Stimulated activated CD8-positive, alpha-beta memory T cell treated with anti-CD3 and anti-CD28 coated beads, Interleukin-15, amount 100 ng/mL, for 4 hours (primary cell): Measurements from ENCODE around the gene FAM222A.

Source experiments
- DNase-seq, 2 donors: peaks; one replicate each; pipeline ENCODE4 v3.0.0-alpha.2; 2020; ENCODE audit warnings: low read depth in 2 of 2

The FAM222A gene

DNA sequence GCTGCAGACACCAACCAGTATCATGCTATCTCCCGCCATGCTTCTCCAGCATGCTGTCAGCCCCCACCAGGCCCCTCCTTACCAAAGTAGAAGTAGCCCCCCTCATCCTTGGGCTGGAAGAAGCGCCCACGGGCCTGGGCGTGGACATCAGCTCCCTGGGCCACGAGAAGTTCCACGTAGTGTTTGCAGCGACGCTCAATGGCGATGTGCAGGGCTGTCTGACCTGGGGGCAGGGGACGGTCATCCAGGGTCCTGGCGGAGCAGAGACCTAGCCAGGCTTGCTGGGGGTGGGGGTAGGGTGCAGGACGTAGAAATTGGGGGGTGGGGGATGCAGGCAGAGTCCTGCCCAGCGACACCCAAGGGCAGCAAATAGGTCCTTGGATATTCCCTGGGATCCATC is 86.9 kb downstream of the FAM222A start:
- no peak for DNase-seq

GRCh38 chr12:109802828-109803227 is 89.2 kb downstream of the FAM222A start:
- DNase-seq = no peak

GRCh38 chr12:109803678-109804077 is 90.1 kb downstream of the FAM222A start:
- DNase-seq = no peak

- peak; percentile 33 to 36 for DNase-seq
Observed at GRCh38 chr12:109804820-109805761, 91.5 kb downstream of the FAM222A start.

DNA sequence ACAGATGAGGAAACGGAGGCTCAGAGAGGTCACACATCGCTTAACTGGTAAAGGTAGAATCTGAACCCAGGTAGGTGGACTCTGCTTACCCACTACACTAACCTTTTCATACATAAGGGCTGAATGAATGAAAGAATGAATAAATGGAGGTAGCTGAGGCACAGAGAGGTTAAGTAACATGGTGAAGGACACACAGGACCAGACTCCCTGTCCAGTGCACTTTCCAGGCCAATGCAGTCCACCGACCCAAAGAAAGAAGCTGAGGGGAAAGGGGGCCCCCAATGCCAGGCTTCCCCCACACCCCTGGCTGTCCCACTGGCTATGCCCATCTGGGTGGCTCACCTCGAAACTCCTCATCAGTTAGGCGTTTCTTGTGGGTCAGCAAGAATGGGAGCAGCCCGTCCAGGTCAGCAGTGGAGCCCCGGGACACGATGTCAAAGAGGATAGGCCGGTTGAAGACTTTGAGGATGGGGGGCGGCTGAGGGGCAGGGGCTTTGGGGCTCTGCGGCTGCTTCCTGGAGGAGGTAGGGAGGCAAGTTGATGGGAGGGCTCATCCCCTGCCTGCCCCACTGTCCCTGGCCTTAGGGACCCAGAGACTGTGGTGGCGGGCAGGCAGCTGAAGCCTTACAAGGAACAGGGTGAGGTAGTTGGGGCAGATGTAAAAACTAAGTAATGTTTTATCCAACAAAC is 94.5 kb downstream of the FAM222A start:
- no peak for DNase-seq

DNA sequence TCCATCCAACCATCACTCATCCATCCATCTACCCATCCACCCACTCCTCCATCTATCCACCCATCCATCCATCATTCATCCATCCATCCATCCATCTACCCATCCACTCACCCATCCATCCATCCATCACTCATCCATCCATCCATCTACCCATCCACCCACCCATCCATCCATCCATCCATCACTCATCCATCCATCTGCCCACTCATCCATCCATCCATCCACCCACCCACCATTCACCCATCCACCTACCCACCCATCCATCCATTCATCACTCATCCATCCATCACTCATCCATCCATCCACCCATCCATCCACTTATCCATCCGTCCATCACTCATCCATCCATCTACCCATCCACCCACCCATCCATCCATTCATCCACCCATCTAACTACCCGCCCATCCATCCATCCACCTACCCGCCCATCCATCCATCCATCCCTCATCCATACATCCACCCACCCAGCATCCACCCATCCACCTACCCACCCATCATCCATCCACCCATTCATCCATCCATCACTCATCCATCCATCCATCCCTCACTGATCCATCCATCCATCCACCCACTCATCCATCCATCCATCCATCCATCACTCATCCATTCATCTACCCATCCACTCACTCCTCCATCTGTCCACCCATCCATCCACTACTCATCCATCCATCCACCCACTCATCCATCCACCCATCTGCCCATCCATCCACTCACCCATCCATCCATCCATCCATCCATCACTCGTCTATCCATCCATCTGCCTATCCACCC is 95.4 kb downstream of the FAM222A start:
- no peak for DNase-seq

GRCh38 chr12:109810954-109811623 is 97.5 kb downstream of the FAM222A start:
- no peak for DNase-seq

DNA sequence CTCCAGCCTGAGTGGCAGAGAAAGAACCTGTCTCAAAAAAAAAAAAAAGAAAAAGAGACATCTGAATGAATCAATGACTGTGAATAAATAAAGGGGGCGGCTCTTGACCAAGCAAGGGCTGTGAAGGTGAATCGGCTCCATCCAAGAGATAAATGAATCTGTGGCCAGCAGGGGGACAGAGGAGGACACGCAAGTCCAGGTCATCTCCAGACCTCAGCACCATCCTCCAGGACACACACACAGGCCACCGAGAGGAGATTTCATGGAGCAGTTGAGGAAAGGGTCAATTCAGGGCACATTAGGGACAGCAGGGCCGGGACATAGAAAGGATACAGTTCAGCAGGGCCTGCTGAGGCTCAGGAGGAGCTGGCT is 98.0 kb downstream of the FAM222A start:
- DNase-seq = no peak

DNA sequence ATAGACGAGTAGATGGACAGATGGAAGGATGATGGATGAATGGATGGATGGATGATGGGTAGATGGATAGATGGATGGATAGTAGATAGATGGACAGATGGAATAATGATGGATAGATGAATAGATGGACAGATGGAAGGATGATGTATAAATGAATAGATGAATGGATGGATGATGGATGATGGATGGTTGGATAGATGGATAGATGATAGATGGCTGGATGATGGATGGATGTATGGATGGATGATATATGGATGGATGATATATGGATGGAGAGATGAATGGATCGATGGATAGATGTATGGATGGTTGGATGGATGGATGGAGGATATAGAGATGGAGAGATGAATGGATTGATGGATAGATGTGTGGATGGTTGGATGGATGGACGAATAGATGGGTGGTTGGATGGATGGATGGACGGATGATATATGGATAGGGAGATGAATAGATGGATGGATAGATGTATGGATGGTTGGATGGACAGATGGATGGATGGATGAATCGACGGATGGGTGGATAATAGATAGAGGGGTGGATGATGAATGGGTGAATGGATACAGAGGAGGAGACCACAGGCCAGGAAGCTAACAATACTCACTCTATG is 100.3 kb downstream of the FAM222A start:
- no peak for DNase-seq

- DNase-seq = no peak
Observed at GRCh38 chr12:109814600-109815150, 101.0 kb downstream of the FAM222A start.

DNA sequence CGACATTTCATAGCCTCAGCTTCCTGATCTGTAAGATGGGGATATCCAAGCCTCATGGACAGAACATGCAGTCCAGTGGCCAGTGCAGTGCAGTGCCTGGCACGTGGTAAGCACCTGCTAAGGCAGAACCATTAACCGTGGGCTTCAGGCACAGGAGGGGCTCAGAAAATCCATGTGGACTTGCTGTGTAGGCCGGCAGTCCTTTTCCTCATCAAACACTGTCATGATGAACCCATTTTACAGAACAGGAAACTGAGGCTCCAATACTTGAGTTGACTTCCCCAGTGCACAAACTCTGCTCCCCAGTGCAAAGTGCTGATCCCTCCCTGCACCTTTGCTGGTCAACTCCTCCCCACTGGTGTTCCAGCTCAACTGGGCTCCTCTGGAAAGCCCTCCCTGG is 101.6 kb downstream of the FAM222A start:
- no peak for DNase-seq

DNA sequence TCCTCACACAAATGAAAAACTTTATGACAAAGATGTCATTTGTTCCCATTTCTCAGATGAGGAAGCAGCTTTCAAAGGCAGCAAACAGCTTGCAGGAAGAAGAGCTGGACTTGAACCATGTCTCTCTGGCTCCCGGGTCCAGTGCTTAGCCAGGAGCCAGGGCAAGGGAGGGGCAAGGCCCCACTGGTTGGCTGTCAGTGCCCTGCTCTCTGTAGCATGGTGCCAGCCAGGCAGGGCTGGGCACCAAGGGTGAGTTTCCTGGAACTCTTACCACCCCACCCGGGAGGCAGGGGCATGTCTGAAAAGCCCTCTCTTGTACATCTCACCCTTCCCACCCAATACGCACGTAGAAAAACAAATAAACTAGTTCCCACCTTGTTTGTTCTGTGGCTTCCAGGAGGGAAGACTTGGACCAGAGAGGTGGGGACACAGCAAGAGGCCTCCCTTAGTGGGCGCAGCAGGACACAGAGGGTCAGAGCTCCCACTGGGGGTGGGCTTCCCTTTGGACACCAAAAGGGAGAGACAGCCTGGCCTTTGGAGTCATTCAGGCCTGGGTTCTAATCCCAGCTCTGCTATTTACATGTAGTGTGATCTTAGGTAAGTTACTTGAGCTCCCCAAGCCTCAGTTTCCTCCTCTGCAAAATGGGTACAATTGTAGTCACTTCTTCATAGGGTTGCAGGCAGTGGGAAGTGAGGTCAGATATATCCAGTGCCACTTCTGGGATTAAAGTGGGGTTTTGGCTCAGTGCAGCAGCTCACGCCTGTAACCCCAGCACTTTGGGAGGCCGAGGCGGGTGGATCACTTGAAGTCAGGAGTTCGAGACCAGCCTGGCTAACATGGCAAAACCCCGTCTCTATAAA is 102.4 kb downstream of the FAM222A start:
- no peak for DNase-seq

GRCh38 chr12:109816870-109817269 is 103.2 kb downstream of the FAM222A start:
- no peak for DNase-seq

- DNase-seq = no peak
Observed at GRCh38 chr12:109817627-109818231, 104.1 kb downstream of the FAM222A start.

DNA sequence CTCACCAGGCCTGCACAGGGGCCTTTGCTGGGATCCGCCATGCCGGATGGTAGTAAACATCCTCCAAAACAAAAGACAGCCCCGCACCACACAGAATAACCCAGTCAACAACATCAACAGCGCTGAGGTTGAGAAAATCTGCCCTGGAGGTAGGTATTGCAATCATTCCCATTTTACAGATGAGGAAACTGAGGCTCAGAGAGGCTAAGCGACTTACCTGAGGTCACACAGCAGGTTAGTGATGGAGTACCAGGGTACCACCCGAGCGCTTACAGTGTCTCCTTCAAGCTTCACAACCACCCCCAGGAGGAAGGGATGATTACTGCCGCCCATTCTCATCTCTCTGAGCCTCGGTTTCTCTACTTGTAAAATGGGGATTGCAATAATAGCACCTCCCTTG is 104.6 kb downstream of the FAM222A start:
- no peak for DNase-seq

DNA sequence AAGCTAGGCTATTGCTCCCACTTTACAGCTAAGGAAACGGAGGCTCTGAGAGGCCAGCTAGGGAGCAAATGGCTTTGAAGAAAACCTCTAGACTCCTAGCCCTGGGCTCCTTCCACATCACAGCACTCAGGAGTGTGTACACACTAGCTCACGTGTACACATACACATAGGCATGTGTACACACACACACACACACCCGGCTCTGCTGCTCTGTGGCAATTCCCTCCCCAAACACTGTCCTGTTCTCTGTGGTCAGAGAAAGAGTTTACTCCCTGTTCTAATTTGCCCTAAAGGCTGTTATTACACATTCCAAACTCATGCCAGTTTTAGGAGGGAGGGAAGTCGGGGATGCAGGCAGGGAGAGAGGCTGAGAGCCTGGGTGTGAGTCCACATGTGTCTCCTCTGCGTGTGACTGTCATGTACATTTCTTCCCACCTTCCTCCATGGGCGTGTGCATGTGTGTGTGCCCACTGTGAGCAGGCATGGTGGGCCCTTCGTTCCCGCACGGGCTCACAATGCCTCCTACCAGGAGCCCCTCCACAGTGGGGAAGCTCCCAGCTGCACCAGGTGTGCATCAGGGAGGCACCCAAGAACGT is 105.4 kb downstream of the FAM222A start:
- DNase-seq = no peak
